IPS-18a (cell line): ENCODE data around the gene PLN.

Experiments
- H3K27ac ChIP-seq: one replicate; pipeline ENCODE4 v1.5.1; 2013; ENCODE audit warnings: low read length
- H3K27me3 ChIP-seq: one replicate; pipeline ENCODE4 v1.6.1; 2013; ENCODE audit warnings: mild to moderate bottlenecking, low read length; ENCODE audit not compliant: control insufficient read depth, insufficient read depth
- H3K36me3 ChIP-seq: one replicate; pipeline ENCODE4 v1.6.1; 2013; ENCODE audit warnings: low read depth, low read length; ENCODE audit not compliant: control insufficient read depth
- H3K4me1 ChIP-seq: one replicate; pipeline ENCODE4 v1.6.1; 2013; ENCODE audit warnings: low read depth, low read length; ENCODE audit not compliant: control insufficient read depth
- H3K4me3 ChIP-seq: one replicate; pipeline ENCODE4 v1.5.1; 2013; ENCODE audit warnings: low read length
- H3K9ac ChIP-seq: one replicate; pipeline ENCODE4 v1.6.1; 2013; ENCODE audit warnings: mild to moderate bottlenecking, low read length, moderate library complexity
- H3K9me3 ChIP-seq: one replicate; pipeline ENCODE4 v1.6.1; 2013; ENCODE audit warnings: low read depth, low read length; ENCODE audit not compliant: control insufficient read depth

Gene PLN

GRCh38 chr6:118584911-118585310 lies 36.8 kb downstream of the PLN start:
- Histone ChIP-seq H3K4me3 (no peak overlapping the region), H3K36me3 (no peaks in the 10 kb centered on the region), H3K4me1 (peaks cover 6% of the 10 kb centered on the region), H3K27ac (no peak overlapping the region), H3K27me3 (no peaks in the 10 kb centered on the region), H3K9ac (no peak overlapping the region), H3K9me3 (no peaks in the 10 kb centered on the region)

- no peaks in the 10 kb centered on the region for H3K27me3 ChIP-seq
- H3K36me3 ChIP-seq, result no peaks in the 10 kb centered on the region
- H3K27ac ChIP-seq, result no peak overlapping the region
- no peak overlapping the region for H3K4me3 ChIP-seq
- H3K9me3 ChIP-seq, result no peaks in the 10 kb centered on the region
- H3K4me1 ChIP-seq, result peaks cover 12% of the 10 kb centered on the region
- no peak overlapping the region for H3K9ac ChIP-seq
Observed at GRCh38 chr6:118586746-118587485, 38.8 kb downstream of the PLN start.

- no peaks in the 10 kb centered on the region for H3K36me3 ChIP-seq
- H3K27ac ChIP-seq, result no peak overlapping the region
- peaks cover 12% of the 10 kb centered on the region for H3K4me1 ChIP-seq
- no peak overlapping the region for H3K9ac ChIP-seq
- H3K9me3 ChIP-seq, result no peaks in the 10 kb centered on the region
- no peaks in the 10 kb centered on the region for H3K27me3 ChIP-seq
- no peak overlapping the region for H3K4me3 ChIP-seq
Observed at GRCh38 chr6:118588626-118589025, 40.5 kb downstream of the PLN start.

GRCh38 chr6:118589186-118589585 lies 41.1 kb downstream of the PLN start:
- no peaks in the 10 kb centered on the region for H3K9me3 ChIP-seq
- H3K9ac ChIP-seq, result no peak overlapping the region
- H3K27ac ChIP-seq, result no peak overlapping the region
- H3K27me3 ChIP-seq, result no peaks in the 10 kb centered on the region
- H3K4me3 ChIP-seq, result no peak overlapping the region
- H3K36me3 ChIP-seq, result no peaks in the 10 kb centered on the region
- H3K4me1 ChIP-seq, result peaks cover 12% of the 10 kb centered on the region

GRCh38 chr6:118589649-118590365 lies 41.7 kb downstream of the PLN start:
- Histone ChIP-seq H3K9me3 (no peaks in the 10 kb centered on the region), H3K4me1 (peaks cover 12% of the 10 kb centered on the region), H3K27ac (no peak overlapping the region), H3K4me3 (no peak overlapping the region), H3K36me3 (no peaks in the 10 kb centered on the region), H3K27me3 (no peaks in the 10 kb centered on the region), H3K9ac (no peak overlapping the region)

GRCh38 chr6:118591897-118592296 lies 43.8 kb downstream of the PLN start:
- Histone ChIP-seq H3K36me3 (no peaks in the 10 kb centered on the region), H3K27ac (no peak overlapping the region), H3K4me3 (no peak overlapping the region), H3K4me1 (peaks cover 12% of the 10 kb centered on the region), H3K9me3 (no peaks in the 10 kb centered on the region), H3K9ac (no peak overlapping the region), H3K27me3 (no peaks in the 10 kb centered on the region)

GRCh38 chr6:118594877-118595276 lies 46.8 kb downstream of the PLN start:
- H3K27ac ChIP-seq, result no peak overlapping the region
- peaks cover 6% of the 10 kb centered on the region for H3K4me1 ChIP-seq
- H3K36me3 ChIP-seq, result no peaks in the 10 kb centered on the region
- no peaks in the 10 kb centered on the region for H3K27me3 ChIP-seq
- H3K9ac ChIP-seq, result no peak overlapping the region
- H3K9me3 ChIP-seq, result no peaks in the 10 kb centered on the region
- no peak overlapping the region for H3K4me3 ChIP-seq

- Histone ChIP-seq H3K36me3 (no peaks in the 10 kb centered on the region), H3K9me3 (no peaks in the 10 kb centered on the region), H3K27me3 (no peaks in the 10 kb centered on the region), H3K4me1 (no peaks in the 10 kb centered on the region), H3K9ac (no peak overlapping the region), H3K27ac (no peak overlapping the region), H3K4me3 (no peak overlapping the region)
Observed at GRCh38 chr6:118596774-118597320, 48.8 kb downstream of the PLN start.

GRCh38 chr6:118597636-118598035 lies 49.5 kb downstream of the PLN start:
- Histone ChIP-seq H3K9me3 (no peaks in the 10 kb centered on the region), H3K27me3 (no peaks in the 10 kb centered on the region), H3K27ac (no peak overlapping the region), H3K4me1 (no peaks in the 10 kb centered on the region), H3K4me3 (no peak overlapping the region), H3K36me3 (no peaks in the 10 kb centered on the region), H3K9ac (no peak overlapping the region)

GRCh38 chr6:118598324-118598723 lies 50.2 kb downstream of the PLN start:
- Histone ChIP-seq H3K36me3 (no peaks in the 10 kb centered on the region), H3K27ac (no peak overlapping the region), H3K9me3 (peaks cover 3% of the 10 kb centered on the region), H3K4me1 (no peaks in the 10 kb centered on the region), H3K27me3 (no peaks in the 10 kb centered on the region), H3K4me3 (no peak overlapping the region), H3K9ac (no peak overlapping the region)

- H3K4me3 ChIP-seq, result no peak overlapping the region
- H3K27ac ChIP-seq, result no peak overlapping the region
- no peaks in the 10 kb centered on the region for H3K36me3 ChIP-seq
- no peak overlapping the region for H3K9ac ChIP-seq
- peaks cover 7% of the 10 kb centered on the region for H3K9me3 ChIP-seq
- H3K4me1 ChIP-seq, result no peaks in the 10 kb centered on the region
- H3K27me3 ChIP-seq, result no peaks in the 10 kb centered on the region
Observed at GRCh38 chr6:118602300-118602699, 54.2 kb downstream of the PLN start.
